CD14-positive monocyte (primary cell): Measurements from ENCODE around the gene ZIM2. TPM values are rescaled to one million over a fixed set of nuclear protein-coding genes. Genes with fewer than 3 reads are reported as not detected.

Source experiments
- DNase-seq, 3 donors: peaks; one replicate each; pipeline ENCODE4 v3.0.0-alpha.2; 2011 to 2022
- H2AFZ ChIP-seq: 2 replicates; pipeline ENCODE4 v1.6.0; 2012; ENCODE audit warnings: mild to moderate bottlenecking, low read depth, low read length, inconsistent platforms; ENCODE audit not compliant: insufficient read depth, poor library complexity, severe bottlenecking
- H3K27ac ChIP-seq, 2 donors: 1 replicate in 1 of 2; 2 replicates in 1 of 2; pipeline ENCODE4 v1.5.1; 2012 to 2013; ENCODE audit warnings: low read length in 2 of 2, control low read depth in 1 of 2, inconsistent platforms in 1 of 2, low read depth in 1 of 2, mild to moderate bottlenecking in 1 of 2
- H3K27me3 ChIP-seq, 2 donors: one replicate each; pipeline versions ENCODE4 v1.6.0 to v1.6.1; 2011 to 2013; ENCODE audit warnings: low read length in 2 of 2; ENCODE audit not compliant: control insufficient read depth in 2 of 2, insufficient read depth in 2 of 2
- H3K36me3 ChIP-seq, 2 donors: replicated peaks in 1 of 2; 1 replicate in 1 of 2; 2 replicates in 1 of 2; pipeline versions ENCODE4 v1.5.1 to v1.6.1; 2012 to 2013; ENCODE audit warnings: low read length in 2 of 2, control low read depth in 1 of 2, inconsistent platforms in 1 of 2, mild to moderate bottlenecking in 1 of 2; ENCODE audit not compliant: insufficient read depth in 2 of 2, control insufficient read depth in 1 of 2
- H3K4me1 ChIP-seq, 2 donors: 1 replicate in 1 of 2; 2 replicates in 1 of 2; pipeline versions ENCODE4 v1.5.1 to v1.6.1; 2012 to 2013; ENCODE audit warnings: low read length in 2 of 2, control low read depth in 1 of 2, inconsistent platforms in 1 of 2, mild to moderate bottlenecking in 1 of 2, moderate library complexity in 1 of 2; ENCODE audit not compliant: insufficient read depth in 2 of 2, control insufficient read depth in 1 of 2
- H3K4me2 ChIP-seq: replicated peaks from 2 replicates; pipeline ENCODE3; 2012; ENCODE audit warnings: low read length, moderate library complexity, mild to moderate bottlenecking; ENCODE audit not compliant: poor library complexity, severe bottlenecking; ENCODE audit errors: extremely low read depth
- H3K4me3 ChIP-seq, 3 experiments: fragments of 200-600 bp in 1 of 3; sonication (generic) in 1 of 3; replicated peaks in 1 of 3; 1 replicate in 2 of 3; 2 replicates in 1 of 3; pipeline ENCODE4 v1.5.1; 2011 to 2013; ENCODE audit warnings: low read length in 3 of 3, mild to moderate bottlenecking in 3 of 3, control low read depth in 2 of 3, low read depth in 2 of 3, inconsistent platforms in 1 of 3, moderate library complexity in 1 of 3
- H3K79me2 ChIP-seq: 2 replicates; pipeline ENCODE4 v1.6.0; 2012; ENCODE audit warnings: mild to moderate bottlenecking, control low read depth, inconsistent platforms, low read length, moderate library complexity; ENCODE audit not compliant: insufficient read depth
- H3K9ac ChIP-seq: 2 replicates; pipeline ENCODE4 v1.6.0; 2017; ENCODE audit warnings: low read length, mild to moderate bottlenecking; ENCODE audit not compliant: insufficient read depth, poor library complexity, severe bottlenecking
- H3K9me3 ChIP-seq, 2 donors: replicated peaks in 1 of 2; 1 replicate in 1 of 2; 2 replicates in 1 of 2; pipeline versions ENCODE4 v1.5.1 to v1.6.1; 2012 to 2013; ENCODE audit warnings: low read length in 2 of 2, control low read depth in 1 of 2; ENCODE audit not compliant: control insufficient read depth in 1 of 2, insufficient read depth in 1 of 2
- H4K20me1 ChIP-seq: 2 replicates; pipeline ENCODE4 v1.6.0; 2012; ENCODE audit warnings: mild to moderate bottlenecking, low read length, control low read depth, moderate library complexity; ENCODE audit not compliant: insufficient read depth
- H3K27ac Mint-ChIP-seq, 7 donors: one replicate each; pipeline ENCODE4 v1.8.0; 2020; ENCODE audit warnings: mild to moderate bottlenecking in 7 of 7, mixed read lengths in 7 of 7, moderate library complexity in 6 of 7, inconsistent platforms in 2 of 7
- H3K27me3 Mint-ChIP-seq, 3 donors: one replicate each; pipeline ENCODE4 v1.8.0; 2021 to 2022; ENCODE audit warnings: low read depth in 3 of 3, mild to moderate bottlenecking in 3 of 3, mixed read lengths in 3 of 3, moderate library complexity in 3 of 3, inconsistent platforms in 1 of 3
- H3K36me3 Mint-ChIP-seq, 2 donors: one replicate each; pipeline ENCODE4 v1.8.0; 2020; ENCODE audit warnings: mixed read lengths in 2 of 2, inconsistent platforms in 1 of 2, mild to moderate bottlenecking in 1 of 2
- H3K4me1 Mint-ChIP-seq: one replicate; pipeline ENCODE4 v1.8.0; 2020; ENCODE audit warnings: mild to moderate bottlenecking, mixed read lengths
- H3K4me3 Mint-ChIP-seq, 2 donors: one replicate each; pipeline ENCODE4 v1.8.0; 2020; ENCODE audit warnings: mild to moderate bottlenecking in 2 of 2, mixed read lengths in 2 of 2, moderate library complexity in 1 of 2
- H3K9me3 Mint-ChIP-seq, 7 donors: one replicate each; pipeline ENCODE4 v1.8.0; 2020 to 2022; ENCODE audit warnings: mixed read lengths in 7 of 7, mild to moderate bottlenecking in 6 of 7, moderate library complexity in 6 of 7, inconsistent platforms in 2 of 7
- WGBS: methylation state at CpG from one replicate; pipeline ENCODE4 v1.1.5; 2013; ENCODE audit warnings: missing lambda C conversion rate; ENCODE audit not compliant: insufficient coverage; 5-methylcytosine and 5-hydroxymethylcytosine counted together
- intact Hi-C, 2 donors: fragments of 100-400 bp; cut with micrococcal nuclease; formaldehyde crosslinking; loops; one replicate each; pipeline versions ENCODE4 v1.15.0 to v1.15.1; 2023
- polyA plus RNA-seq, 3 donors: library from polyadenylated mRNA; depleted of rRNA in 1 of 3; unstranded in 2 of 3; stranded (reverse) in 1 of 3; fragments of 300-500 nt in 2 of 3; fragments of >200 nt in 1 of 3; fragmentation: Illumina TruSeq in 2 of 3; gene quantifications; 1 replicate in 2 of 3; 2 replicates in 1 of 3; pipeline ENCODE4 v1.2.3, GENCODE V29; 2012 to 2021
- TF ChIP-seq, protein P1 (sequence below): fragments of 200-600 bp; IDR thresholded peaks from one replicate; pipeline ENCODE4 v1.8.0; 2022; ENCODE audit warnings: antibody characterized with exemption, mild to moderate bottlenecking

The ZIM2 gene
- polyA plus RNA-seq, 3 donors: not detected

DNA sequence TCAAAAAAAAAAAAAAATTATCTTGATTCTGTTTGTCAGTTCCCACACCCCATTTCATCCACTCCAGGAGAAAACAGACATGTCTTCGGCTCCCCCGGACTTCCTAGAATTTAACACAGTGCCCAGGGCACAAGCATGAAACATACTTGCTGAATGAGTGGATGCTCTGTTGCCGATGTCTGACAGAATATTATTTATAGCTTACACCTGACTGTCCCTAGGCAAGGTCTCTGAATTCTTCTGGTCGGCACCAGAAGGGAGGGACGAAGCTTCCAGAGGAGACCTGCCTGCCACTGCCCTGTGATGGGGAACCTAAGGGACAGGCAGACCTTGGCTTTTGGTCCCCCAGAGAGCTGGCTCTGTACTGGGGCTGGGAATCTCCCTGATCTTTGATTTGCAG, 43.9 kb upstream of the ZIM2 start:
- no peak for DNase-seq
- no peak overlapping the region for H3K27ac ChIP-seq
- no peak overlapping the region for H3K4me3 Mint-ChIP-seq
- H3K4me1 ChIP-seq: no peaks in the 10 kb centered on the region
- H3K9ac ChIP-seq: no peak overlapping the region
- no peaks in the 10 kb centered on the region for H3K4me1 Mint-ChIP-seq
- no peak overlapping the region for H2AFZ ChIP-seq
- no peaks in the 10 kb centered on the region for H3K79me2 ChIP-seq
- no peaks in the 10 kb centered on the region for H3K36me3 Mint-ChIP-seq
- peaks cover 75 to 79% of the 10 kb centered on the region in 2 donors for H3K9me3 ChIP-seq
- TF ChIP-seq, protein P1, sequence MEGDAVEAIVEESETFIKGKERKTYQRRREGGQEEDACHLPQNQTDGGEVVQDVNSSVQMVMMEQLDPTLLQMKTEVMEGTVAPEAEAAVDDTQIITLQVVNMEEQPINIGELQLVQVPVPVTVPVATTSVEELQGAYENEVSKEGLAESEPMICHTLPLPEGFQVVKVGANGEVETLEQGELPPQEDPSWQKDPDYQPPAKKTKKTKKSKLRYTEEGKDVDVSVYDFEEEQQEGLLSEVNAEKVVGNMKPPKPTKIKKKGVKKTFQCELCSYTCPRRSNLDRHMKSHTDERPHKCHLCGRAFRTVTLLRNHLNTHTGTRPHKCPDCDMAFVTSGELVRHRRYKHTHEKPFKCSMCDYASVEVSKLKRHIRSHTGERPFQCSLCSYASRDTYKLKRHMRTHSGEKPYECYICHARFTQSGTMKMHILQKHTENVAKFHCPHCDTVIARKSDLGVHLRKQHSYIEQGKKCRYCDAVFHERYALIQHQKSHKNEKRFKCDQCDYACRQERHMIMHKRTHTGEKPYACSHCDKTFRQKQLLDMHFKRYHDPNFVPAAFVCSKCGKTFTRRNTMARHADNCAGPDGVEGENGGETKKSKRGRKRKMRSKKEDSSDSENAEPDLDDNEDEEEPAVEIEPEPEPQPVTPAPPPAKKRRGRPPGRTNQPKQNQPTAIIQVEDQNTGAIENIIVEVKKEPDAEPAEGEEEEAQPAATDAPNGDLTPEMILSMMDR: no peak
- 67% methylated on average over 1 of the region's 5 CpGs for WGBS
- no peak overlapping the region for H3K27ac Mint-ChIP-seq
- H3K27me3 Mint-ChIP-seq: peaks cover 0 to 2% (median 1%) of the 10 kb centered on the region in 3 donors
- intact Hi-C loops: no loop called here
- H3K4me3 ChIP-seq: no peak overlapping the region
- no peaks in the 10 kb centered on the region for H3K27me3 ChIP-seq
- no peak overlapping the region for H3K4me2 ChIP-seq
- H3K36me3 ChIP-seq: no peaks in the 10 kb centered on the region
- H3K9me3 Mint-ChIP-seq: peaks cover 40 to 85% (median 78%) of the 10 kb centered on the region in 7 donors
- no peaks in the 10 kb centered on the region for H4K20me1 ChIP-seq

DNA sequence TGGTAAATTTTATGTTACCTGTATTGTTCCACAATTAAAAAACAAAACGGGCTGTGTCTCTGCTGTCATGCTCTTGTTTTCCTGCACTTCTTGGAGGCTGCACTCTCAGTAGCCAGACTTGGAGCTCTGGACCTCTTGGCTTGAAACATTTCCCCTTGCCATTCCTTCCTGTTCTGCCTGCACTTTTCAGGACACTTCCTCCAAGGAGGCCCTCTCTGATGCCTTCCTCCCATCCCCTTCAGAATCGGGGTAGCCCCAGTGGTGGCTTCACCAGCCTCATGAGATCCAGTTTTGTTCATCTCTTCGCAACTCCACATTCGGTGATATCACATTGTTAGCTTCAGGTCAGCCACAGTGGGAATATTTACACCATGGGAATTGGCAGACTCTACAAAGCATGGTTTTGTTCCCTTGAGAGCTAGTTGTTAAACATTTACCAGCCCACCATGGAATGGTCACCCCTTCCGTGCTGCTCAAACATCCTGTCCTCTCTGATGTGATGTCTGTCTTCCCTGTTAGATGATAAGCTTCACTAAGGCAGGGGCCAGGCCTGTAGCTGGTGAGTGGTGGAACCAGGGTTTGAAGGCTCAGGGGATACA, 40.2 kb upstream of the ZIM2 start:
- H3K4me3 Mint-ChIP-seq: no peak overlapping the region

More for the DNA sequence above, 40.2 kb upstream of the ZIM2 start:
- Histone ChIP-seq H3K27ac (no peak overlapping the region), H3K9ac (no peak overlapping the region), H2AFZ (no peak overlapping the region), H3K4me1 (no peaks in the 10 kb centered on the region), H4K20me1 (no peaks in the 10 kb centered on the region), H3K4me2 (no peak overlapping the region), H3K79me2 (no peaks in the 10 kb centered on the region), H3K9me3 (peaks cover 85 to 86% of the 10 kb centered on the region in 2 donors), H3K27me3 (no peaks in the 10 kb centered on the region), H3K4me3 (no peak overlapping the region), H3K36me3 (no peaks in the 10 kb centered on the region)
- TF ChIP-seq, protein P1: no peak
- H3K36me3 Mint-ChIP-seq: no peaks in the 10 kb centered on the region
- no peak overlapping the region for H3K27ac Mint-ChIP-seq
- no peaks in the 10 kb centered on the region for H3K4me1 Mint-ChIP-seq
- DNase-seq: no peak
- 92% methylated on average over 5 of the region's 5 CpGs for WGBS
- peaks cover 27 to 90% (median 80%) of the 10 kb centered on the region in 7 donors for H3K9me3 Mint-ChIP-seq
- peaks cover 0 to 1% (median 1%) of the 10 kb centered on the region in 3 donors for H3K27me3 Mint-ChIP-seq
- intact Hi-C loops: no loop called here
